B cell (primary cell): Measurements from ENCODE around the gene PTGFRN. TPM values are rescaled to one million over a fixed set of nuclear protein-coding genes. Genes with fewer than 3 reads are reported as not detected.
"Not testable (repeated sequence)": the region's sequence is repeated elsewhere in the genome, so short reads cannot be mapped to it uniquely, and the experiment has no call there.

ENCODE experiments used
- ATAC-seq: fragments of 200-7000 bp; cut with Tn5 transposase; one replicate; pipeline ENCODE4 v1.10.0; 2021; ENCODE audit warnings: low read depth, mild to moderate bottlenecking, moderate number of reproducible peaks, moderate library complexity
- CTCF ChIA-PET: fragments of 350-600 bp; sonication (Branson Sonifier 250); formaldehyde crosslinking; loops from one replicate; lab custom pipeline; 2021; ENCODE audit warnings: antibody characterized with exemption, inconsistent platforms; lab: Charles Lee
- POLR2A ChIA-PET: fragments of 350-600 bp; sonication (Branson Sonifier 250); formaldehyde crosslinking; loops from one replicate; lab custom pipeline; 2021; ENCODE audit warnings: antibody characterized with exemption; lab: Charles Lee
- DNase-seq: peaks from one replicate; pipeline ENCODE4 v3.0.0; 2013
- H2AFZ ChIP-seq: 2 replicates; pipeline ENCODE4 v1.6.1; 2012; ENCODE audit warnings: mild to moderate bottlenecking, low read depth, low read length; ENCODE audit not compliant: insufficient read depth, poor library complexity, severe bottlenecking
- H3K27ac ChIP-seq, 2 donors: 1 replicate in 1 of 2; 2 replicates in 1 of 2; pipeline ENCODE4 v1.5.1; 2012 to 2013; ENCODE audit warnings: low read length in 2 of 2, mild to moderate bottlenecking in 2 of 2, moderate library complexity in 1 of 2
- H3K27me3 ChIP-seq, 4 experiments: fragments of 200-600 bp in 1 of 4; sonication (generic) in 1 of 4; replicated peaks in 1 of 4; 1 replicate in 2 of 4; 2 replicates in 2 of 4; pipeline versions ENCODE4 v1.6.1 to v1.7.0; 2013 to 2016; ENCODE audit warnings: low read length in 3 of 4, mild to moderate bottlenecking in 2 of 4, mixed read lengths in 1 of 4, moderate library complexity in 1 of 4; ENCODE audit not compliant: insufficient read depth in 4 of 4, control insufficient read depth in 3 of 4; ENCODE audit errors: control extremely low read depth in 1 of 4
- H3K36me3 ChIP-seq, 2 experiments: replicated peaks in 1 of 2; 1 replicate in 1 of 2; 2 replicates in 1 of 2; pipeline versions ENCODE4 v1.6.1 to v1.7.1; 2013; ENCODE audit warnings: low read length in 1 of 2; ENCODE audit not compliant: insufficient read depth in 2 of 2, control insufficient read depth in 1 of 2; ENCODE audit errors: control extremely low read depth in 1 of 2, extremely low read depth in 1 of 2
- H3K4me1 ChIP-seq, 2 donors: fragments of 200-600 bp in 1 of 2; sonication (generic) in 1 of 2; 1 replicate in 1 of 2; 2 replicates in 1 of 2; pipeline versions ENCODE4 v1.5.1 to v1.6.1; 2013 to 2017; ENCODE audit warnings: low read length in 2 of 2; ENCODE audit not compliant: control insufficient read depth in 2 of 2, insufficient read depth in 2 of 2
- H3K4me2 ChIP-seq: replicated peaks from 2 replicates; pipeline ENCODE3; 2012; ENCODE audit warnings: mild to moderate bottlenecking, low read depth, low read length; ENCODE audit not compliant: poor library complexity, severe bottlenecking
- H3K4me3 ChIP-seq, 5 experiments: fragments of 200-600 bp in 1 of 5; sonication (generic) in 1 of 5; 1 replicate in 3 of 5; 2 replicates in 2 of 5; pipeline versions ENCODE4 v1.5.1 to v1.7.0; 2011 to 2016; ENCODE audit warnings: low read length in 4 of 5, mild to moderate bottlenecking in 4 of 5, low read depth in 2 of 5, control low read depth in 1 of 5, moderate library complexity in 1 of 5; ENCODE audit not compliant: insufficient read depth in 1 of 5; ENCODE audit errors: control extremely low read depth in 1 of 5, extremely low read depth in 1 of 5
- H3K79me2 ChIP-seq: fragments of 200-600 bp; sonication (generic); one replicate; pipeline ENCODE4 v1.6.0; 2016; ENCODE audit warnings: low read length; ENCODE audit not compliant: control insufficient read depth, insufficient read depth
- H3K9ac ChIP-seq: fragments of 200-600 bp; sonication (generic); 2 replicates; pipeline ENCODE4 v1.6.1; 2017; ENCODE audit warnings: mild to moderate bottlenecking, low read length, moderate library complexity
- H3K9me3 ChIP-seq, 3 donors: one replicate each; pipeline versions ENCODE4 v1.6.1 to v1.7.1; 2013; ENCODE audit warnings: low read length in 2 of 3; ENCODE audit not compliant: control insufficient read depth in 2 of 3, insufficient read depth in 1 of 3; ENCODE audit errors: control extremely low read depth in 1 of 3
- H4K20me1 ChIP-seq: 2 replicates; pipeline ENCODE4 v1.6.0; 2012; ENCODE audit warnings: mild to moderate bottlenecking, low read length; ENCODE audit not compliant: insufficient read depth, control insufficient read depth, poor library complexity, severe bottlenecking
- H3K27ac Mint-ChIP-seq: one replicate; pipeline ENCODE4 v1.8.0; 2021; ENCODE audit warnings: mixed read lengths
- H3K27me3 Mint-ChIP-seq: one replicate; pipeline ENCODE4 v1.8.0; 2021; ENCODE audit warnings: mixed read lengths
- H3K4me1 Mint-ChIP-seq: one replicate; pipeline ENCODE4 v1.8.0; 2021; ENCODE audit warnings: mixed read lengths
- H3K4me3 Mint-ChIP-seq: one replicate; pipeline ENCODE4 v1.8.0; 2021; ENCODE audit warnings: mixed read lengths
- H3K9me3 Mint-ChIP-seq: one replicate; pipeline ENCODE4 v1.8.0; 2022; ENCODE audit warnings: mixed read lengths; ENCODE audit not compliant: insufficient read depth
- EZH2 ChIP-seq: IDR thresholded peaks from 2 replicates; pipeline ENCODE4 v1.6.1; 2012; ENCODE audit warnings: borderline replicate concordance, low read depth, mild to moderate bottlenecking, moderate library complexity, low read length; ENCODE audit not compliant: insufficient read depth, poor library complexity, severe bottlenecking
- WGBS: methylation state at CpG from one replicate; pipeline ENCODE4 v1.1.5; 2013; ENCODE audit warnings: missing lambda C conversion rate; ENCODE audit not compliant: insufficient coverage; 5-methylcytosine and 5-hydroxymethylcytosine counted together
- intact Hi-C: fragments of 100-400 bp; cut with micrococcal nuclease; formaldehyde crosslinking; loops from one replicate; pipeline ENCODE4 v1.10.0; 2022
- polyA minus RNA-seq: library from RNA; depleted of rRNA, polyadenylated mRNA; stranded (reverse); fragments of >200 nt; gene quantifications from 2 replicates; pipeline ENCODE4 v1.2.3, GENCODE V29; 2012
- polyA plus RNA-seq: library from polyadenylated mRNA; depleted of rRNA; stranded (reverse); fragments of >200 nt; gene quantifications from 2 replicates; pipeline ENCODE4 v1.2.3, GENCODE V29; 2012
- total RNA-seq, 2 donors: library from RNA; stranded (reverse); fragments of 120-200 nt in 1 of 2; gene quantifications; 1 replicate in 1 of 2; 2 replicates in 1 of 2; pipeline versions ENCODE4 v1.2.3 to v1.2.4, GENCODE V29; 2013 to 2022

PTGFRN gene
- total RNA-seq: 0.10 and 0.17 TPM in 2 replicates
- total RNA-seq (2013): 2.5 TPM
- not detected in 2 replicates for polyA plus RNA-seq
- 0.07 TPM in 1 of 2 replicates, not detected in the other for polyA minus RNA-seq

GRCh38 chr1:116909512-116910378 lies at the start of gene PTGFRN:
TSS of gene PTGFRN (plus strand) at chr1:116909916. CDS start at chr1:116910204, 288 bp downstream.
- no peak within 1 kb of the TSS for H3K27ac Mint-ChIP-seq
- TF ChIP-seq EZH2: no peak
- Histone ChIP-seq H3K36me3 (no peaks in the 10 kb centered on the region), H3K4me2 (peak within 1 kb of the TSS; percentile 51), H3K9ac (peak within 1 kb of the TSS; percentile 1), H3K27me3 (peaks cover 0 to 38% (median 11%) of the 10 kb centered on the region in 4 experiments), H3K9me3 (peaks cover 0 to 3% (median 0%) of the 10 kb centered on the region in 3 donors), H3K4me1 (peaks cover 4 to 5% of the 10 kb centered on the region in 2 donors), H3K27ac (no peak within 1 kb of the TSS), H3K4me3 (peak within 1 kb of the TSS in 2 of 5 experiments; percentile 0 to 12), H4K20me1 (no peaks in the 10 kb centered on the region), H3K79me2 (no peaks in the 10 kb centered on the region), H2AFZ (peak within 1 kb of the TSS; percentile 31)
- peak within 1 kb of the TSS; percentile 63 for H3K4me3 Mint-ChIP-seq
- no peaks in the 10 kb centered on the region for H3K9me3 Mint-ChIP-seq
- ATAC-seq: no peak
- ChIA-PET CTCF (no interaction called here), POLR2A (no interaction called here)
- DNase-seq: no peak
- intact Hi-C loops: no loop called here
- H3K4me1 Mint-ChIP-seq: peaks cover 5% of the 10 kb centered on the region
- H3K27me3 Mint-ChIP-seq: peaks cover 30% of the 10 kb centered on the region
- WGBS: 19% methylated on average over 84 of the region's 86 CpGs

GRCh38 chr1:116860167-116860566 lies 49.5 kb upstream of the PTGFRN start:
- POLR2A ChIA-PET, H2AFZ ChIP-seq, H3K4me1 Mint-ChIP-seq, H3K36me3 ChIP-seq, H3K9me3 ChIP-seq, H4K20me1 ChIP-seq, H3K79me2 ChIP-seq, H3K27me3 Mint-ChIP-seq, H3K4me1 ChIP-seq, H3K27me3 ChIP-seq, H3K9me3 Mint-ChIP-seq, H3K4me3 Mint-ChIP-seq, intact Hi-C loops, H3K27ac Mint-ChIP-seq, ATAC-seq, H3K4me2 ChIP-seq, H3K4me3 ChIP-seq, CTCF ChIA-PET, H3K9ac ChIP-seq, H3K27ac ChIP-seq, DNase-seq: not testable (repeated sequence)
- 59% methylated on average over 2 of the region's 2 CpGs for WGBS
